Smooth muscle cell (in vitro differentiated cells): Measurements from ENCODE around the gene SLC4A8. TPM values are rescaled to one million over a fixed set of nuclear protein-coding genes. Genes with fewer than 3 reads are reported as not detected.
"Not testable (repeated sequence)": the region's sequence is repeated elsewhere in the genome, so short reads cannot be mapped to it uniquely, and the experiment has no call there.

Experiments
- DNase-seq: peaks from one replicate; lab custom pipeline; 2025; ENCODE audit not compliant: unreplicated experiment; lab: John Stamatoyannopoulos, UW
- H2AFZ ChIP-seq: fragments of 200-600 bp; sonication (generic); 2 replicates; pipeline ENCODE4 v1.6.0; 2016; ENCODE audit warnings: antibody characterized with exemption, low read depth, mild to moderate bottlenecking
- H3F3A ChIP-seq: fragments of 200-600 bp; sonication (generic); 2 replicates; pipeline ENCODE4 v1.6.0; 2017; ENCODE audit warnings: antibody characterized with exemption, low read depth
- H3K27ac ChIP-seq: fragments of 200-600 bp; sonication (generic); 2 replicates; pipeline ENCODE4 v1.5.1; 2016; ENCODE audit warnings: low read depth, mild to moderate bottlenecking
- H3K27me3 ChIP-seq: fragments of 200-600 bp; sonication (generic); 2 replicates; pipeline ENCODE4 v1.6.1; 2016; ENCODE audit warnings: low read depth, mild to moderate bottlenecking
- H3K36me3 ChIP-seq: fragments of 200-600 bp; sonication (generic); 2 replicates; pipeline ENCODE4 v1.5.1; 2016; ENCODE audit warnings: low read depth
- H3K4me1 ChIP-seq: fragments of 200-600 bp; sonication (generic); 2 replicates; pipeline ENCODE4 v1.5.1; 2016; ENCODE audit warnings: low read depth
- H3K4me2 ChIP-seq: fragments of 200-600 bp; sonication (generic); 2 replicates; pipeline ENCODE4 v1.6.0; 2016; ENCODE audit warnings: mild to moderate bottlenecking
- H3K4me3 ChIP-seq: fragments of 200-600 bp; sonication (generic); 2 replicates; pipeline ENCODE4 v1.5.1; 2016; ENCODE audit warnings: mild to moderate bottlenecking
- H3K79me2 ChIP-seq: fragments of 200-600 bp; sonication (generic); 2 replicates; pipeline ENCODE4 v1.6.0; 2016; ENCODE audit warnings: low read depth, mild to moderate bottlenecking
- H3K9ac ChIP-seq: fragments of 200-600 bp; sonication (generic); 2 replicates; pipeline ENCODE4 v1.6.0; 2016; ENCODE audit warnings: low read depth
- H3K9me3 ChIP-seq: fragments of 200-600 bp; sonication (generic); replicated peaks from 2 replicates; pipeline ENCODE4 v1.5.1; 2016; ENCODE audit warnings: low read depth
- H4K20me1 ChIP-seq: fragments of 200-600 bp; sonication (generic); 2 replicates; pipeline ENCODE4 v1.6.0; 2016; ENCODE audit warnings: low read depth
- CTCF ChIP-seq: fragments of 200-600 bp; sonication (generic); IDR thresholded peaks from 2 replicates; pipeline ENCODE4 v1.5.1; 2017; ENCODE audit warnings: borderline replicate concordance, mild to moderate bottlenecking, antibody characterized with exemption; ENCODE audit not compliant: insufficient read depth, poor library complexity, severe bottlenecking
- WGBS: methylation state at CpG from one replicate; pipeline ENCODE4 v1.1.7; 2016; ENCODE audit warnings: low lambda C conversion rate; 5-methylcytosine and 5-hydroxymethylcytosine counted together
- polyA plus RNA-seq: library from polyadenylated mRNA; unstranded; fragments of >200 nt; fragmentation: Nextera tagmentation; extraction: Ambion mirVana; gene quantifications from 2 replicates; pipeline ENCODE4 v1.2.1, GENCODE V29; 2016
- total RNA-seq: library from RNA; depleted of rRNA; stranded (reverse); fragments of >200 nt; gene quantifications from 2 replicates; pipeline ENCODE4 v1.2.3, GENCODE V29; 2014

SLC4A8 gene
- total and polyA plus RNA-seq, 2 experiments from 2014 or later: 1.00 to 5.2 TPM

- H3F3A ChIP-seq: no peaks in the 10 kb centered on the region
- H3K79me2 ChIP-seq: no peaks in the 10 kb centered on the region
- no peak overlapping the region for H2AFZ ChIP-seq
- H3K9me3 ChIP-seq: no peaks in the 10 kb centered on the region
- no peak overlapping the region for H3K4me3 ChIP-seq
- H3K4me1 ChIP-seq: no peaks in the 10 kb centered on the region
- TF ChIP-seq CTCF: no peak
- no peak overlapping the region for H3K9ac ChIP-seq
- no peaks in the 10 kb centered on the region for H4K20me1 ChIP-seq
- no peak overlapping the region for H3K4me2 ChIP-seq
- no peak for DNase-seq
- H3K36me3 ChIP-seq: no peaks in the 10 kb centered on the region
- no peak overlapping the region for H3K27ac ChIP-seq
- H3K27me3 ChIP-seq: no peaks in the 10 kb centered on the region
- WGBS: 89% methylated on average over 7 of the region's 7 CpGs
Observed at GRCh38 chr12:51511546-51512260, 87.1 kb downstream of the SLC4A8 start.

GRCh38 chr12:51512438-51512837, 87.8 kb downstream of the SLC4A8 start:
- H3K4me1 ChIP-seq: no peaks in the 10 kb centered on the region
- no peaks in the 10 kb centered on the region for H3K27me3 ChIP-seq
- H3F3A ChIP-seq: no peaks in the 10 kb centered on the region
- H3K4me3 ChIP-seq: no peak overlapping the region
- DNase-seq: no peak
- no peaks in the 10 kb centered on the region for H3K79me2 ChIP-seq
- H2AFZ ChIP-seq: no peak overlapping the region
- no peaks in the 10 kb centered on the region for H4K20me1 ChIP-seq
- H3K27ac ChIP-seq: no peak overlapping the region
- H3K4me2 ChIP-seq: no peak overlapping the region
- no peak for TF ChIP-seq CTCF
- no peaks in the 10 kb centered on the region for H3K9me3 ChIP-seq
- no peaks in the 10 kb centered on the region for H3K36me3 ChIP-seq
- WGBS: 96% methylated on average over 2 of the region's 2 CpGs
- no peak overlapping the region for H3K9ac ChIP-seq

- not testable (repeated sequence) for H3K9me3 ChIP-seq, H3K27ac ChIP-seq, H3K27me3 ChIP-seq, H3K4me3 ChIP-seq, H3F3A ChIP-seq, H3K4me2 ChIP-seq, H3K4me1 ChIP-seq, H2AFZ ChIP-seq, DNase-seq, H4K20me1 ChIP-seq, H3K36me3 ChIP-seq, H3K79me2 ChIP-seq, H3K9ac ChIP-seq
- 95% methylated on average over 4 of the region's 4 CpGs for WGBS
Observed at GRCh38 chr12:51515037-51515436, 90.4 kb downstream of the SLC4A8 start.

- Histone ChIP-seq H3K9ac (no peak overlapping the region), H3K27ac (no peak overlapping the region), H2AFZ (no peak overlapping the region), H3K36me3 (no peaks in the 10 kb centered on the region), H3K9me3 (no peaks in the 10 kb centered on the region), H4K20me1 (no peaks in the 10 kb centered on the region), H3K79me2 (no peaks in the 10 kb centered on the region), H3K4me1 (no peaks in the 10 kb centered on the region), H3K4me2 (no peak overlapping the region), H3K27me3 (no peaks in the 10 kb centered on the region), H3F3A (peaks cover 6% of the 10 kb centered on the region), H3K4me3 (no peak overlapping the region)
- 84% methylated on average over 3 of the region's 3 CpGs for WGBS
- TF ChIP-seq CTCF: no peak
- DNase-seq: no peak
Observed at GRCh38 chr12:51517316-51517715, 92.7 kb downstream of the SLC4A8 start.
